Measurements from ENCODE around the gene PCA3.

Gene PCA3

DNA sequence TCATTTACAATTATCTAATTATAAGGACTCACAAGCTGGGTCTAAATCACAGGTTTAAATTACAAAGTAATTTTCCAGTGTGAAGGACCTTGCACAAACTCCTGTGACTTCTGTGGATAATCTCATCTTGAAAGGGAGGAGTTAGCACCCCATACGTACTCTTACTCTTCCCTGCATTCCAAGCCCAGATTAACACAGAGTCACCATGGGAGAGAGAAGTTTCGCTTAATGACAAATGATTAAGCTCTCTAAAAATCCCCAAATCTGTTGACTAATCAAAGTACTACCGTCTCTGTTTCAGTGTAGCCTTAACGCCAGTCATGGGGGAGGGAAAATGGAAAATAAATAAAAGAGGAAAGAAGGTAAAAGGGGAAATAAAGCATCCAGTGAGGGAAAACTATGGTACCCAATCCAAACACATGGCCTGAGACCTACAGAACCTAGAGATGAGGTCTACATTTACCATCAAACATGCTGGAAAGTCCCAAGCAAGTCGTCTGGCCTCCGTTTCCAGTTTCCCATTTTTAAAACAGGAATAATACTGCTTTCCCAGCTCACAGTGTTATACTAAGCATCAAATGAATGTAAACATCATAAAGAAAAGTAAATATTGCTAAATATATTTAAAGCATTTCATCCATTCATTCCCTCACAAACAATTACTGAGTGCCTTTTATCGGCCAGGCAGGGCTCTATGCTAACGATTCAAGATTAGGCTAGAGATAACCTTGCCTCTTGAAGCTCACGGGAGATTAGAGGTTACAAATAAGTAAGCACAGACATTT lies 63.2 kb downstream of the PCA3 start:
- no peak for DNase-seq (ENCODE audit: low spot score)

DNA sequence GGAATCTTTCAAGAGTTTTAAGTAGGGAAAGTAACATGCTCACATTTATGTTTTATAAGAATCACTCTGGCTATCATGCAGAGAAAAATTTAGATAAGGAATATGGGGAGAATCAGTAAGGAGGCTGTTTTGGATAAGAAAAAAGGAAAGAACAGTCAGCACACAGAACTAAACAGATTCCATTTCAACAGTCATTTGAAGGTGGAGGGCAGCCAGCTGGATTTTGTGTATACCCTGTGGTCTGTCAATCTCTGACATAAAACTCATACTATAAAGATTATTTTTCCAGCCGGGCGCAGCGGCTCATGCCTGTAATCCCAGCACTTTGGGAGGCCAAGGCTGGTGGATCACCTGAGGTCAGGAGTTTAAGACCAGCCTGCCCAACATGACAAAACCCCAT lies 64.2 kb downstream of the PCA3 start:
- no peak for DNase-seq (ENCODE audit: low spot score)

DNA sequence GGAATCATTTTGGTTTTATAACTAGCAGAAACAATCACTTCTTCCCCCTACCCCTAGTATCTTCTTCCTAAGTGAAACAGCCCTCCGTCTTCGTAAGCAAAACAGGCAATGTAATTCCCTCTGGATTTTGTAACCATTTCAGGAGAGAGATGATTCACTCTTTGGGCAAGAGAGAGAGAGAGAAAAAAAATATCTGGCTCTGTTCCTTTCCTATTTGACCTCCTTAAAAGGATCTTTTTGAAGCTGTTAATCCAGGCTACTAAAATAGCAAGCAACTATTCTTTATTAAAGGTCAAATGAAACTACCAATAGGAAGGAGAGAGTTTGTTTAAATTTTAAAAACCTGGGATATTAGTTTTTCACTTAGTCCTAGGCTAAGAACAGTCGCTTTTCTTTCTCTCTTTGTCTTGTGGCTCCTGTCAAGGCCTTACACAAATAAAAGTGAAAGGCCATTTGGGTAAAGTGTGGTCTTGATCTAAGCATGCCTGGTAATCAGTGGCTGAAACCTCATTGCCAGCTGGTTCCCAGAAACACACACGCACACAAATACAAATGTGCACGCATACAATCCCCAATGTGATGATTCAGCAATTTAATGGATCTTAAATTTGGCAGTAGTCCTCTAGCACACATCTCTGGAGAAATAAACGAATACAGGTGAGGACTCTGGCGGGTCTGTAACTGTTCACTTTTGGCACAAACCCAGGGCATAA lies 71.5 kb downstream of the PCA3 start:
- no peak for DNase-seq (ENCODE audit: low spot score)
